GM21529 (cell line): ENCODE measurements around the gene ST6GAL2.

Experiments
- ATAC-seq: cut with Tn5 transposase; IDR thresholded peaks from one replicate; pipeline ENCODE4 v1.9.1; 2021; ENCODE audit not compliant: unreplicated experiment

ST6GAL2 gene

DNA sequence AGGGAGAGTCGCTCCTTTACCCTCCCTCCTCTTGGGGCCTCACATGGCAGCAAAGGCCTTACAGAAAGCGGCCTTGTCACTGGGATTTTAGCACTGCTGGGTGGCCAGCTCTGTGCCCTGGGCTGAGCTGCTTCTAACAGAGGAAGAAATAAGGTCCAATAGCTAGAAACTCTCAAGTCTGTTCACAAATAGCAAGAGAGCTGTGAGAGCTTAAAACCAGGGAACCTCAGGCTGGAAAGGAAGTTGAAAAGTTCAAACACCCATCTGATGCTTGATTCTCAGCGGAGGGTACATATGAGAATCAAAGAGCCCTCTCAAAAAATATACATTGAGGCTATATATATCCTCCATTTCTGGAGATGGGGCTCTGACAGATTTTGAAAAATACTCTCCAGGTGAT, 54.7 kb downstream of the ST6GAL2 start:
- ATAC-seq = no peak

DNA sequence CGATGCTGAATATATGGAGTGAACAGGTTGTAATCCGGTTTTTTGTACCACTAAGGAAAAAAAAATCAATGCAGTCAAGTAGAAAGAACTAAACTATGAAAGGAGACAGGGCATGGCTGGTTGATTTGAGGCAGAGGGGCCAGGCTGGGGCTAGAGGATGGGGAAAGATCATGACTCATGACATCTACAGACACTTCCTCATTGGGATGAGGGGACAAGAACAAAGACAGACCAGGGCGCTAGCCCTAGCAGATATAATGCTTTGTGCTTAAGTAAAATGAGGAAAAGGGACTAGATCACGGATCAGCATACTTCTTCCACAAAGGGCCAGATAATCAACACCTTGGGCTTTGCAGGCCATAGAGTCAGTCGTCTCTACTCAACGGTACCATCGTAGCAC, 55.8 kb downstream of the ST6GAL2 start:
- ATAC-seq = no peak

DNA sequence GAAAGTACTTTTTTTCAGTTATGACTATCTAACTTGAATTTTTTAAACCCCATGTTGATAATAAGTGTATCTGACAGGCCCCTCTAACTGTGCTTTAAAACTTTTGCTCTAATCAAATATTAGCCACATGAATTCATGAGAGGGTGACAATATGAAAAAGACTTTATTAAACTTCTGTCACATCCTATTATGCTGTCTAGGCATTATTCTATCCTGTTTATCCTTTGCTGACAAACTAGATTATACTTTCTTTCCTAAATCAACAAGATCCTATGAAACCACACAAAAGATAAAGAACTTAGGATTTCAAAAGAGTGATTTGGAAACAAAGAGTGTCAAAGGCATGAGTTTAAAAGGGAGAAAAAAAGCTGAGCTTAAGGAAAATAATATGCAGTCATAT, 57.8 kb downstream of the ST6GAL2 start:
- no peak for ATAC-seq

DNA sequence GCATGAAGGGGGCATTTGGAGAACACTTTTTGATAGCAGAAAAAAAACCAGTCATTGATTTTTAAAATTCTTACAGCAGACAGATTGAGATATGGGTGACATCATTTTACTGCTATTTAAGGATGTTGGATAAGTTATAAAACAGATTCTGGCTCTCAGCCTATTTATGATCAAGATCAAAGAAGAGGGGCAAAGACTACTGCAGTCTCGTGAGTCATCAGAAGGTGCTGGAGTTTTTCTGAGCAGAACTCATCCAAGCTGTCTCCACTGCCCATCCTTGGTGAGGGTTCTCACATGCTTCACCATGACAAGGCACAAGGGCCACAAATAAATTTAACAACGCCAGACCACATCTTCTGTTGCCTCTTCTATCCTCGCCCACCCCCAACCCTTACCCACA, 58.8 kb downstream of the ST6GAL2 start:
- no peak for ATAC-seq

DNA sequence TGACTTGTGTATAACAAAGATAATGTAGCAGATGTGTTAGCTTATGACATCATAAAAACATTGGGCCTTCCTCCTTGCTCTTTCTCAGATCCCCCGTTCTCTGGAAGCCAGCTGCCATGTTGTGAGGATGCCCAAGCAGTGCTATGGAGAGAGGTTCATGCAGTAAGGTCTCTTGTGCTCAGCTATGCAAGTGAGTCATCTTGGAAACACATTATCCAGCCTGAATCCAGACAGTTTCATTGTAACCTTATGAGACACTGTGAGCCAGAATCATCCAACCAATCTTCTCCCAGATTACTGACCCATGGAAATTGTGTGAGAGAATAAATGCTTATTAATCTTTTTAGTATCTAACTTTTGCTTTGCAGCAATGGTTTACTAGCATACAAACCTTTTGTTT, 60.8 kb downstream of the ST6GAL2 start:
- no peak for ATAC-seq

DNA sequence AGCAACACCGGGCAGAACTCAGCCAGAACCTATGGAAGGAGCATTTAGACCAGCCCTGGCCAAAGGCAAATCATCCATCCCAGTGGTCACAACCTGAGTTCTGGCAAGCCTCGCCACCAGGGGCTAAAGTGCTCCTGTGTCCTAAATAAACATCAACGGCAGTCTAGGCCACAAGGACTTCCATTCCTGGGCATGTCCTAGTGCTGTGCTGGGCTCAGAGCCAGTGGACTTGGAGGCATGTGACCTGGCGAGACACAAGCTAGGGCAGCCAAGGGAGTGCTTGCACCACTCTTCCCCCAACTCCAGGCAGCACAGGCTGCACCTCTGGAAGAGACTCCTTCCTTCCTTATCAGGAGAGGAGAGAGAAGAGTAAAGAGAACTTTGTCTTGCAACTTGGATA, 69.0 kb downstream of the ST6GAL2 start:
- ATAC-seq = no peak

DNA sequence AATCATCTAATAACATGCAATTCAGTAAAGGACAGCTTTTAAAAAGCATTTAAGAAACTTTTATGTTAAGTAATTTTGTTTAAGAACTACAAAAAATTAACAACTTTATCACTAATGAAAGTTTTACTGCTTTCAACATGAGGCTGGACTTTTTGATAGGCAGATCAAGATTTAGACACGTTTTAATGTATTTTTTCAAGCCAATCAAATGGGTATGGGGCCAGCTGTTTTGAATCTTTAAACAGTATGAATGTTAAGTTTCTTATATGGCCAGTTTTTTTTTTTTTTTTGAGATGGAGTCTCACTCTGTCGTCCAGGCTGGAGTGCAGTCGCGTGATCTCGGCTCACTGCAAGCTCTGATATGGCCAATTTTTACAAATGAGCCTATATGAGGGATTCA, 73.1 kb downstream of the ST6GAL2 start:
- no peak for ATAC-seq

DNA sequence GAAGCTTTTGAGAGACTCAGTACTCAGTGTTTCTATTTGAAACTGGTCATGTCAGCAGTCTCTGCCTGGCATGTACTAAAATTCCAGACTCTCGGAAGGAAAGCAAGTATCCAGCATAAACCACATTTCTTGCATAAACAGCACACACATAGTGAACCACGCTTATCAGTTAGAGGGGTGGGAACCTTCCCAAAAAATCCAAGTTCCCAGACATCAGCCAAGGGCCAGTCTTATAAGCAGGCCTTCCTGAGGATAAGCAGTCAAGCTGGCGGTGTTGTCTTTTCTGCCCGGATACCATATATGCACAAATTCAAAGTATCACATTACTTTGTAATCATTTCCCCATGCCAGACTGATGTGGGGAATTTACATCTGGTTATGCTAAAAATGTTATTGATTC, 73.6 kb downstream of the ST6GAL2 start:
- ATAC-seq = no peak

DNA sequence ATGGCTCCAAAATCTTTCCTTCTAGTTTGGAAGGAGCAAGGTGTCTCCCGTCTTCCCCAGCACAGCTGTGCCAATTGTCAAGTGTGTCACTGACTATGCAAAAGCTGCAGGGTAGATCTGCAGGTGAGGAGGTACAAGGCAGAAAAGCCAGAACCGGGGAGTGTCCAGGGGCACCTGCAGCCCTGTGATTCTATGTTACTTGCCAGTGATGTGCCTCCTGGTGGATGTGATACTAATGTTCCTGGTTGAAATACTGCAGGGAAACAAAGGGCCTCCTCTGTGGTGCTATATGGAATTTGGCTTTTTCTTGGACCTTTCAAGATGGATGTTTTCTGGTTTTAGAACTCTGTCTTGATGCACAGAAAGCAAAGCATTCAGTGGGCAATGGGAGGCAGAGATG, 80.3 kb downstream of the ST6GAL2 start:
- no peak for ATAC-seq

DNA sequence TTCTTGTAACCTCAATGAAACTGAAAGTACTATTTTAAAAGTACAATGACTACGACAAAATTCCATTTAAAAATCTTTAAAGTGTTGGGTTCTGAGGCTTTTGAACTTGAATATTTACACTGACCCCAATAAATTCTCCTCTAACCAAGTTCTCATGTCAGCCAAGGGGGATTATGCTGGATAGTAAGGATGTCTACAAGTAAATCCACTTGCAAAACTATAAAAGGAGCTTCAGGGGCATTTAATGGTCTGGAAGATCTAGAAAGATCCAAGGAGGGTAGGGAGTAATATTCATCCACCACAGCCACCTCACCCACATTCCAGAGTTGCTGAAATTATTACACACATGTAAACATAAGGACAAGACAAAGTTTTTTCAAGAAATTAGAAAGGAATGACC, 81.8 kb downstream of the ST6GAL2 start:
- no peak for ATAC-seq

DNA sequence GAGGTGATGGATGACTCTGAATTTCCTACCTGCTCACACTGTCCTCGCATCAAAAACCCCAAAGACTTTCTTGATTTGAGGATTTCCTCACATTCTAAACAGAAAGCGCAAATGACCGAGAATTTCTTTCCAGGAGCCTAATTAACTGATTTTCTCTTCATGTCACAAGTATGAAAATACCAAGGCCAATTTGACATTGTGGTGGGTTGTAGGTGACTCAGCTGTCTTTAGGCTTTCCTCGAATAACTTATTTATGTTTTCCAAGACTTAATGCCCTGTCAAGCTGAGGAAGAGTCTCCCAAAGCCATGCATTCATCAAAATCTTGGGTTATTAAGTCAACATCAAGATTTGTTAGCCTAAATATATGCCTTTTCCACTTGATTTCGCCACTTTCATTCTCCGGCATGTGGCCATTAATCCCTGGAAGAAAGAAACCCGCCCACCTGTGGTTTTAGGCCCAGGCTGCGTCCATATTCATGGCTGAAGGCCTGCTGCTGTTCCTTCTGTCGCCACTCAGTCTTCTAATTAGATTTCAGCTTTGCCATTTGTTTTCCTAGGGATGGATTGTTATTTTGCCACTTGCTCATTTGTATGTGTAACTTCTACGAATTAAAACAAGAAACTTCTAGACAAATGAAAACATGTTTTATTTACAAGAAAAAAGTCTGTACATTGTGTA, 84.9 kb downstream of the ST6GAL2 start:
- no peak for ATAC-seq

DNA sequence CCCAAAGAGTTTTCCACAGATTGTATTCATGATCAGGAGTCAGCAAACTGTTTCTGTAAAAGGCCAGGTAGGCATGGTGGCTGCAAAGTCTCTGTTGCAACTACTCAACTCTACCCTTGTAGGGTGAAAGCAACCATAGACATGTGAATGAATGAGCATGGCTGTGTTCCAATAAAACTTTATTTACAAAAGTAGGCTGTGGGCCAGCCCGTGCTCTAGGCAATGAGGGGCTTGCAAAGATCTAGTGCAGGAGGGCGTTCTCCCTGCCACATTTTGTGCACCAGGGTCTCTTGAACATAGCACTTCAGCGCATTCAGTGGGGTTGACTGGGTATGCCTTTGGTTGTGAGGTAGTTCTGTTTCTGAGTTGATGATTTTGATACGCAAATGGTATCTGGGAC, 85.8 kb downstream of the ST6GAL2 start:
- no peak for ATAC-seq

DNA sequence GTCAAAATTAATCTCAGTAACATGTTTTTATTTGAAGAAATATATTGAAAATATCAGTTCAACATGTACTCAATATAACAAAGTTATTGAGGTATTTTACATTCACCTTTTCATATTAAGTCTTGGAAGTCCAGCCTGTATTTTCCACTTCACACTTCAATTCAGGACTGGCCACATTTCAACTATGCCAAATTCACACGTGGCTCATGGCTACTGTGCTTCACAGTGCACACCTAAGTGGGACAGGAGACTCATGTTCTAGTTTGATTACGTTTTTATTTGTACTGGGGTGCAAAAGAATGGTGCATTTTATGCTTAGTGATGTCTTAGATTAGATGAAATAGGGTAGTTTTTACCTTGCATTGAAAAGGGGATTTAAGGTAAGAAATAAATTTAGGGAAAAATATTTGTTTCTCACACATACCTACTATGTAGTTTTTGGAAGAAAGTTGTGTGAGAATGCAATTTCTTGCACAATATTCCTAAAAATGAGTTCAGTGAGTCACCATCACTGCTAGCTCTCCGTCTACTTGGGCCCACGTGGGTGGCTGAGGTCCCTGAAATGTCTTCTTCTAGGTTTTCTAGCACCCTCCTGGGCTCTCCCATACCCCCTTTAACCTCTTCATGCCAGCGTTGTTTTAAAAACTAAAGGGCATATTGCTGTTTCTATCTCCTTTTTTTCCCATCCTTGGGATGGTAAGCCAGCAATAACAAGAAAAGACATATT, 87.0 kb downstream of the ST6GAL2 start:
- no peak for ATAC-seq

DNA sequence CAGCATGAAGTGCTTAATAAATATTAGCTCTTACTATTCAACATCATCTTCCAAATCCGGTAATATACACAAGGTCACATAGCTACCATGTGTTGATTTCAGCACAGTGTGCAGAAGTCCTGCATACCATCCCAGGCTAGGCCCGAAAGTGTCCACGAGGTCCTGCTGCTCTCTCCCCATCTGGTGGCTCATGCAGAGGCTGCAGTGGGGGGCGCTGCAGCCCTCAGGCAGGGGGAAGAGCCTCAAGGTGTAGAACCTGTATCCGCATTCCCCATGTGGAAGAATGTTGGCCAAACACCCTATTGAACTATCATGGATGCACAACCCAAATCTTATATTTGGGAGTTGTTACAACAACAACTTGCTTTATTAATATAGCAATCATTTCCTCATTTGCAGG, 88.5 kb downstream of the ST6GAL2 start:
- no peak for ATAC-seq

DNA sequence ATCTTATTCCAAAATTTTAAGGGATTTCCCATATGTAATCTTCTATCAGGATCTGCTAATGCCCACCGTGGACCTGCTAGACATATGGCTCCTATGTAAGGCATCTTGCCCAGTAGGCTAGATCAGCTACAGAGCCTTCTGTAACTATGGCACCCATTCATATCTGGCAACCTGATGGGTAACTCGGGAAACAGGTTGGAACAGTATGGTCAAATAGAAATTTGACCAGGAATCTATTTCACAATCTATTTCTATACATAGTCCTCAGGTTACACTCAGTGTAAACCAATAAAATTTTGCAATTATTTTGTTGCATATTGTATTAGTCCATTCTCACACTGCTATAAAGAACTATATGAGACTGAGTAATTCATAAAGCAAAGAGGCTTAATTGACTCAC, 93.3 kb downstream of the ST6GAL2 start:
- ATAC-seq = no peak

DNA sequence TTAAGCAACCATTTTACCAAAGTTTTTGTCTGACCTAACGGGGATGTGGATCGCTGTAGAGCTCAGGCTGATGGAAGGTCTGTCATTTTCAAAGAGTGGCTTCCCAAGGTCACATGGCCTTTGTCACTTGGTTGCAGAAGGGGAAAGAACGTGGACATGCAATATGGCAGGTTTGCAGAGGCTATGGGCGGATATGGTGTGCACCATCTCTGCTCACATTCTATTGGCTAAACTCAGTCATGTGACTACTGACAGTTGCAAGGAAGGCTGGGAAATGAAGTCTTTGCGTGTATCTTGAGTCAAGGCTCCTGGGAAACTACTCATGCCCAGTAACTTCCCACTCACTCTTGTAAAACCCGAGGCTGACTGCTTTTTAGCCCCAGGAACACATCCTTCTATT, 96.8 kb downstream of the ST6GAL2 start:
- ATAC-seq = no peak

DNA sequence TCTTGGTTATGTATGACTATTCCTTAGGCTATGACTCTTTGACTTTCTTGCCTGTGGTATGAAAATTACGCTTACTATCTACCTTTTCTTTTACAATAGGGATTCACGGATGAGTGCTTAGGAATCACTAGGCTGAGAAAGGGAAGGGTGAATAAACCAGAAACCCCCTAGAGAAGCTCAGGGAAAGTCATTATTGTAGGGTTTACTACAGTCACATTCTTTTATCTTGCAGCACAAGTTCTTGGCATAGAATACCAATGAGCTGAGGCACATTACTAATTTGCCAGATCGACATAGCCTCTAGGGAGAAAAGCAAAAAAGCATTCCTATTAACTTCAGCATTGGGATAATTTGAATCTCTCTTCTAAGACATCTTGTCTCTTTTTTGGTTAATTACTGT, 103.3 kb downstream of the ST6GAL2 start:
- ATAC-seq = no peak

DNA sequence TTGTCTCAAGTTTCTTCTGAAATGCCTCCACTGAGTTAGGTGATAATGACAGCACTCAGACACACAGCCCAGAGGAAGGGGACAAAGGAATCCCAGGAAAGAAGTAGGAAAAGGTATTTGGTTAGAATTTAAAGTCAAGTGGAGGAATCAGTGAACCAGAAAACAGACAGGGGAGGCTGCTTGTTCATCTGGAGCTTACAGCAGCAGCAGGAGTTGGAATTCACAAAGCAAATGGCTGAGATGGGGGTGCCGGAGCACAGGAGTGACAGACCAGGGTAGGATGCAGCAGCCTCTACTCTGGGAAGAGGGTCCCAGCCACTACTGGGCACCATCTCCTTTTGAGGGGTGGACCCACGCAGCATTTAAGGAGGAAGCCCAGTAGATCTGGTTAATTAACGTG, 104.8 kb downstream of the ST6GAL2 start:
- no peak for ATAC-seq

DNA sequence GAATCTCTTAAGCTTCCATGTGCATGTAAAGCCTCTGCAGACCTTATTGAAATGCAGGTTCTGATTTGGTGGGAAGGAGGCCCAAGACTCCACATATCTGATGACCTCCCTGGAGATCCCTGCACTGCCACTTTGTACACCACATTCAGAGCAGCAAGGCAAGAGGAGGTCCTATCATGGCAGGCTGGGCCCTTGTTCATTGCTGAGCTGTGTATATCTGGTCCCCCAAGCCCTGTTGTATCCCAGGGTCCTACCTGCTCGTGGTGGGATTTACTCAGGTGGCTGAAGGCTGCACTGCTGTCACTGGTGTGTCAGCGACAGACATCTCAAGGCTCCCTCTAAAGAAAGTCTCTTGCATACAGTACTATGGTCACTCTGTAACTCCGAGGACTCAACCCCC, 114.2 kb downstream of the ST6GAL2 start:
- ATAC-seq = no peak

DNA sequence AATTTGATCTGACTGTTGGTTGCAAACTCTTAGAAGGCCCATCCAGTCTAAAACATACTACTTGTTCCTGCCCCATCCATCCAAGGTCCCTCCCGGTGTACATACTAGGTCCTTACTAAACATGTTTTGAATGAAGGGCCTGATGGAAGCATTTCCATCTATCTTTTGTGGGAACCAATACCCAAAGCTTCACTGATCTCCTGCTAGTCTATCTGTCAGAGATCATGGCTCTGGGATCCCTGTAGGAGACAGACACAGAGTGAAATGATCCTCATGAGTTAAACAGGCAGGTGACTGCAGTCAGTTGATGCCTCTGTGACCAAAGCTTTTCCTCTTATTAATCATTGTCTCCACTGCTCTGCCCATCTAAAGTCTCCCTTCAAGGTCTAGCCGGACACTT, 115.0 kb downstream of the ST6GAL2 start:
- no peak for ATAC-seq

DNA sequence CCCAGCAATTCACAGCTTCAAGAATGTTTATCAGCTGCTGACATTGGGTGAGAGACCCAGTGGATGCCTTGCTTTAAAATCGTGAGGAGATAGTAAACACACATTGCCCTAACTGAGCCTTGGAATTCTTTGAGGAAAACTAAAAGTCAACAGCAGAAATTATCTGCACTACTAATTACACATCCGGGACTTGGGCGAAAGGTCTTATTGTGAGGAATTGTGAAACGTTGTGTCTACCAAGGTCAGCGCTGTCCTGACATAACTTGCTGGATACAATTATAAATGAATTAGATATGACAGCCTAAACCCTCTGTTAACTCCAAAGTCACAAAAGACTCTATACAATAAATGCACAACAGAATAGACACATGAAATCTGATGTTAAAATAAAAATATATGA, 121.4 kb downstream of the ST6GAL2 start:
- no peak for ATAC-seq

DNA sequence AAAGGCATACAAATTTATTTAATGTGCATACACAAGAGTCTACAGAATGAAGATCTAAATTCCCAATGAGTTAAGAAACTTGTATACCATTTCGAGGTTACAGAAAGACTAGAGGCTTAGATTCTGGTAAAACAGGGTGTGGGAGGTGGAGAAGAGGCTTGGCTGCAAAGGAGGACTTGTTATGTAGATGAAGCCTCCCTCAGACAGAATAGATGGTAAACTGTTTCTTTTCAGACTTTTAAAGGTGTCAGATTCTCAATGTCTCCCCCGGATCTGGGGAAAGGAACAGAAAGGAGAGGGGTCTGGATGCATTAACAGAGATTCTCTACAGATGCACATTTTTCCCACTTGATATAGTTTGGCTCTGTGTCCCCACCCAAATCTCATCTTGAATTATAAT, 126.0 kb downstream of the ST6GAL2 start:
- ATAC-seq = no peak

DNA sequence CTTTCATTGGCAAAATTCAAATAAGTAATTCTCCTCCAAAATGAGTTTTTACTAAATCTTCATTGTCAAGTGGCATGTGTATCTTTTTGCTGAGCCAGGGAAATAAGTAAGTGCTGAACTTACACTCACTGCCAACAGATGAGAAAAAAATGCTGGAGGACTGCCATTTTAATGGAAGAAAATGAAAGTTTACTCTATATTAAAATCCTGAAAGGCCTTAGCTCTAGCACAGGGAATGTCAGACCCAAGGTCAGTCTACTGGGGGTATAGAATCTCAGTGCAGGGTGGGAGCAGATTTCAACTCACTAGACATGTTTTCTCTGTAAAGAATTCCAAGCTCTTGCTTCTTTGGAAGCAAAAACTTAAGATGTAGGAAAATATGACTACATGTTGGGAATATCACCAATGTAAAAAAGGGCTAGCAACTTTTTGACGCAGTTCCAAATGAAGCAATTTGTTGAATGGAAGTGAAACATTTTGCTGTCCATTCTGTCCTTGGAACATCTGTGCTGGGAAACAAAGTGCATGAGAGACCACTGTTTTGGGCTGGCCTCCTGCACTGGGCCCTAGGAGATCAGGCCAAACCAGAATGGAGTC, 127.0 kb downstream of the ST6GAL2 start:
- no peak for ATAC-seq
